K562 (cell line): ENCODE data around the gene OBP2A.

Experiments used
- CBX3 ChIP-seq, 2 experiments: IDR thresholded peaks; 1 replicate in 1 of 2; 2 replicates in 1 of 2; pipeline ENCODE4 v1.6.1; 2012; ENCODE audit warnings: inconsistent platforms in 2 of 2, low read length in 2 of 2, borderline replicate concordance in 1 of 2, control low read depth in 1 of 2
- POLR2A ChIP-seq: fragments of 450-650 bp; conservative IDR thresholded peaks from 2 replicates; pipeline ENCODE4 v1.6.1; 2016
- STAT6 ChIP-seq: sonication (generic); formaldehyde crosslinking; IDR thresholded peaks from 2 replicates; pipeline ENCODE4 v1.8.1; 2023; ENCODE audit warnings: mild to moderate bottlenecking, missing genetic modification reagents
- ZNF407 ChIP-seq: fragments of 450-650 bp; IDR thresholded peaks from 2 replicates; pipeline ENCODE4 v1.6.1; 2016; ENCODE audit warnings: low read depth

- TF ChIP-seq CBX3 (IDR thresholded peaks at IDR 0.05; ENCODE audit: borderline replicate concordance in 1 of 2, low read length in 2 of 2) (no peak), ZNF407 (no peak), POLR2A (no peak), STAT6 (no peak)
Measured at GRCh38 chr9:135588371-135588770, 42.4 kb downstream of the OBP2A start.
